GM12878 (cell line): ENCODE measurements around the gene TRMT1. TPM values are rescaled to one million over a fixed set of nuclear protein-coding genes. Genes with fewer than 3 reads are reported as not detected.
A peak's percentile ranks its signal among the peaks of the same experiment; 100 is the strongest.

Source experiments
- ATAC-seq: fragments of 200-7000 bp; cut with Tn5 transposase; 3 replicates; pipeline ENCODE4 v1.9.1; 2020; ENCODE audit warnings: mild to moderate bottlenecking, moderate library complexity
- BruUV-seq: library from RNA; stranded (reverse); fragments of 400-500 nt; replicated peaks from 2 replicates; lab custom pipeline; 2021; lab: Mats Ljungman, UMichigan
- CTCF ChIA-PET: fragments of 300-600 bp; sonication (Branson Sonifier 250); formaldehyde crosslinking; extraction: SDS; loops from one replicate; lab custom pipeline; 2021; ENCODE audit warnings: inconsistent platforms; lab: Yijun Ruan, JAX
- POLR2A ChIA-PET: fragments of 350-600 bp; formaldehyde crosslinking; extraction: SDS; loops from one replicate; lab custom pipeline; 2021; ENCODE audit warnings: inconsistent platforms; lab: Charles Lee
- RAD21 ChIA-PET: fragments of 300-600 bp; sonication (Branson Sonifier 250); formaldehyde crosslinking; loops from one replicate; lab custom pipeline; 2023; ENCODE audit warnings: antibody characterized with exemption; ENCODE audit not compliant: unreplicated experiment; lab: Charles Lee
- SMC1A ChIA-PET: fragments of 300-600 bp; sonication (Branson Sonifier 250); formaldehyde crosslinking; loops from one replicate; lab custom pipeline; 2023; ENCODE audit not compliant: unreplicated experiment, uncharacterized antibody; lab: Charles Lee
- DNase-seq: peaks from one replicate; pipeline ENCODE4 v3.0.0-alpha.2; 2011; ENCODE audit warnings: low read depth, low spot score
- FAIRE-seq: peaks from 3 replicates; lab custom pipeline; 2011; peaks lifted over from hg19 to GRCh38; lab: Jason Lieb, UNC
- H2AFZ ChIP-seq: 2 replicates; pipeline ENCODE4 v1.6.0; 2011; ENCODE audit warnings: low read depth, low read length, control low read depth; ENCODE audit not compliant: control insufficient read depth
- H3K27ac ChIP-seq: 2 replicates; pipeline ENCODE4 v1.5.1; 2011; ENCODE audit warnings: control low read depth; ENCODE audit not compliant: control insufficient read depth, insufficient read depth
- H3K27me3 ChIP-seq, 2 experiments: replicated peaks in 1 of 2; 2 replicates each; pipeline versions ENCODE4 v1.6.0 to v1.6.1; 2011; ENCODE audit warnings: low read length in 1 of 2; ENCODE audit not compliant: control insufficient read depth in 2 of 2, insufficient read depth in 2 of 2
- H3K36me3 ChIP-seq, 2 experiments: 2 replicates each; pipeline ENCODE4 v1.5.1; 2011; ENCODE audit warnings: low read length in 1 of 2; ENCODE audit not compliant: control insufficient read depth in 2 of 2, insufficient read depth in 2 of 2
- H3K4me1 ChIP-seq: 2 replicates; pipeline ENCODE4 v1.6.1; 2011; ENCODE audit warnings: mild to moderate bottlenecking, low read length, moderate library complexity, mixed read lengths; ENCODE audit not compliant: control insufficient read depth, insufficient read depth
- H3K4me2 ChIP-seq: 2 replicates; pipeline ENCODE4 v1.6.0; 2011; ENCODE audit warnings: control low read depth; ENCODE audit not compliant: control insufficient read depth, insufficient read depth
- H3K4me3 ChIP-seq: fragments of 200-600 bp; sonication (generic); 2 replicates; pipeline ENCODE4 v1.5.1; 2016
- H3K79me2 ChIP-seq: 2 replicates; pipeline ENCODE4 v1.6.0; 2011; ENCODE audit warnings: low read length; ENCODE audit not compliant: control insufficient read depth, insufficient read depth
- H3K9ac ChIP-seq: 2 replicates; pipeline ENCODE4 v1.8.0; 2011; ENCODE audit warnings: low read length, control low read depth, mixed read lengths; ENCODE audit not compliant: control insufficient read depth, insufficient read depth
- H3K9me3 ChIP-seq: replicated peaks from 3 replicates; pipeline ENCODE4 v1.5.1; 2011; ENCODE audit warnings: mild to moderate bottlenecking, low read length; ENCODE audit not compliant: control insufficient read depth, insufficient read depth
- H4K20me1 ChIP-seq: 2 replicates; pipeline ENCODE4 v1.6.0; 2011; ENCODE audit not compliant: control insufficient read depth, insufficient read depth
- BMI1 ChIP-seq: fragments of 450-650 bp; IDR thresholded peaks from 2 replicates; pipeline ENCODE4 v1.6.1; 2016; ENCODE audit warnings: mild to moderate bottlenecking, moderate library complexity, borderline replicate concordance
- BRCA1 ChIP-seq: IDR thresholded peaks from 2 replicates; pipeline ENCODE4 v1.6.1; 2011; ENCODE audit warnings: low read depth, low read length, improper control_type of control experiment
- CHD4 ChIP-seq: fragments of 200-600 bp; sonication (generic); IDR thresholded peaks from 2 replicates; pipeline ENCODE4 v1.6.1; 2016; ENCODE audit warnings: mild to moderate bottlenecking
- EZH2 ChIP-seq: IDR thresholded peaks from 2 replicates; pipeline ENCODE4 v1.6.1; 2012; ENCODE audit warnings: low read depth, mild to moderate bottlenecking, control low read depth, inconsistent platforms, low read length, borderline replicate concordance; ENCODE audit not compliant: control insufficient read depth
- KAT2A ChIP-seq: conservative IDR thresholded peaks from 2 replicates; pipeline ENCODE4 v1.6.1; 2011; ENCODE audit warnings: low read depth, low read length; ENCODE audit not compliant: control insufficient read depth
- STAT1 ChIP-seq: fragments of 450-650 bp; conservative IDR thresholded peaks from 2 replicates; pipeline ENCODE4 v1.6.1; 2014; ENCODE audit warnings: antibody characterized with exemption, mild to moderate bottlenecking
- WRNIP1 ChIP-seq: IDR thresholded peaks from 2 replicates; pipeline ENCODE4 v1.6.1; 2011; ENCODE audit warnings: low read depth, low read length, improper control_type of control experiment, borderline replicate concordance
- ZNF24 ChIP-seq: fragments of 450-650 bp; IDR thresholded peaks from 2 replicates; pipeline ENCODE4 v1.6.1; 2017; ENCODE audit warnings: antibody characterized with exemption, mild to moderate bottlenecking
- WGBS: methylation state at CpG from one replicate; pipeline ENCODE4 v1.1.6; 2016; ENCODE audit warnings: low lambda C conversion rate; ENCODE audit not compliant: insufficient replicate concordance, insufficient coverage; ENCODE audit errors: missing lambda C conversion rate; 5-methylcytosine and 5-hydroxymethylcytosine counted together
- in situ Hi-C: fragments of 300-500 bp; cut with MboI; formaldehyde crosslinking; loops from 9 replicates; pipeline ENCODE4 v1.14.3; 2018; ENCODE audit warnings: mixed read lengths
- intact Hi-C: fragments of 100-400 bp; cut with micrococcal nuclease; formaldehyde crosslinking; loops from one replicate; pipeline ENCODE4 v1.14.2; 2022; ENCODE audit not compliant: unreplicated experiment
- polyA plus RNA-seq, 11 experiments: library from polyadenylated mRNA; depleted of rRNA in 4 of 11; unstranded in 6 of 11; stranded (reverse) in 5 of 11; fragments of >200 nt; fragmentation: Nextera tagmentation in 4 of 11; fragmentation: Illumina TruSeq in 1 of 11; extraction: Ambion mirVana in 4 of 11; extraction: Trizol in 1 of 11; gene quantifications; 1 replicate in 1 of 11; 2 replicates in 10 of 11; pipeline versions ENCODE4 v1.2.1 to v1.2.3, GENCODE V29; 2011 to 2016; ENCODE audit warnings: inconsistent platforms in 2 of 11, missing spikeins in 2 of 11, low read depth in 1 of 11
- total RNA-seq, 4 experiments: library from RNA; depleted of rRNA in 3 of 4; stranded (reverse); fragments of >200 nt in 3 of 4; fragmentation: Illumina TruSeq in 1 of 4; extraction: Trizol in 1 of 4; gene quantifications; 2 replicates each; pipeline versions ENCODE4 v1.2.1 to v1.2.3, GENCODE V29; 2013 to 2021
- TF ChIP-seq, protein P1 (sequence below): fragments of 450-650 bp; IDR thresholded peaks from 2 replicates; pipeline ENCODE4 v1.6.1; 2016; ENCODE audit warnings: mild to moderate bottlenecking

Gene TRMT1
- total and polyA plus RNA-seq, 10 of the 15 experiments (the other 5 are each of a cell fraction or from before 2014, with no cell fraction given): 3.4 to 68.8 (median 34.8) TPM

DNA sequence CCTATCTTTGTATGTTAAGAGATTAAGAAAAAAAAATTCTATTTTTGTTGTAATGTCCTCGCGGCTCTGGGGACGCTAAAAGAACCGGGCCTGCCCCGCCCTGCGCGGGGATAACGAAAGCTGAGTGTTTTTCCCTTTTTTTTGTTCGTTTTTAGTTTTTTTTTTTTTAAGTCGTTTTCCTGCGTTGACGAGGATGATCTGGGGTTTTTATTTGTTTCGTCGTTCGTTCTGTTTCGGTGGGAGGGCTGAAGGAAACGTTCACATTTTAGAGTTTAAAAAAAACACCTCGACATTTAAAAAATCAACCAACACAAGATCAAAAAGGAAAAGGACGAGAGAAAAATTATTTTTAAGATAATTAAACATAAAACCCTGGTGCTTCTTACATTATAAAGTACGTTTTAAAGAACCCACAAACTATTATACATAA lies 19.5 kb downstream of the TRMT1 start:
- POLR2A ChIA-PET: no interaction called here
- Histone ChIP-seq H4K20me1 (no peaks in the 10 kb centered on the region), H3K4me2 (no peak overlapping the region), H3K27me3 (peaks cover 2 to 7% of the 10 kb centered on the region in 2 experiments), H3K79me2 (no peaks in the 10 kb centered on the region), H3K36me3 (no peaks in the 10 kb centered on the region), H3K9ac (no peak overlapping the region), H2AFZ (no peak overlapping the region), H3K4me1 (peaks cover 36% of the 10 kb centered on the region), H3K9me3 (no peaks in the 10 kb centered on the region; the same call in 2 of the 3 replicates), H3K27ac (no peak overlapping the region), H3K4me3 (no peak overlapping the region)
- TF ChIP-seq CHD4 (no peak), BMI1 (peak; percentile 96), KAT2A (no peak), EZH2 (peak; percentile 71; the same call in 1 of the 2 replicates), WRNIP1 (no peak), STAT1 (no peak), ZNF24 (no peak), BRCA1 (no peak)
- TF ChIP-seq, protein P1, sequence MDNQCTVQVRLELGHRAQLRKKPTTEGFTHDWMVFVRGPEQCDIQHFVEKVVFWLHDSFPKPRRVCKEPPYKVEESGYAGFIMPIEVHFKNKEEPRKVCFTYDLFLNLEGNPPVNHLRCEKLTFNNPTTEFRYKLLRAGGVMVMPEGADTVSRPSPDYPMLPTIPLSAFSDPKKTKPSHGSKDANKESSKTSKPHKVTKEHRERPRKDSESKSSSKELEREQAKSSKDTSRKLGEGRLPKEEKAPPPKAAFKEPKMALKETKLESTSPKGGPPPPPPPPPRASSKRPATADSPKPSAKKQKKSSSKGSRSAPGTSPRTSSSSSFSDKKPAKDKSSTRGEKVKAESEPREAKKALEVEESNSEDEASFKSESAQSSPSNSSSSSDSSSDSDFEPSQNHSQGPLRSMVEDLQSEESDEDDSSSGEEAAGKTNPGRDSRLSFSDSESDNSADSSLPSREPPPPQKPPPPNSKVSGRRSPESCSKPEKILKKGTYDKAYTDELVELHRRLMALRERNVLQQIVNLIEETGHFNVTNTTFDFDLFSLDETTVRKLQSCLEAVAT: 0 out of 2 replicates have a peak, but pooled peaks have one; percentile 34
- DNase-seq (no peak), FAIRE-seq (no peak), ATAC-seq (no peak)
- WGBS: 2% methylated on average over 19 of the region's 20 CpGs
- CTCF ChIA-PET: interaction anchor here (4.2 to 8.0 kb wide), 3 partner anchors 35 to 132 kb away, joined by 39 to 145 read pairs (median 63); no protein-coding TSS in a partner anchor
- intact Hi-C loops: loop anchor here (10.0 kb wide), 1 partner anchor 62 kb away; no protein-coding TSS in a partner anchor
- RAD21 ChIA-PET: interaction anchor here (4.5 kb wide), 1 partner anchor 119 kb away, joined by 81 read pairs; no protein-coding TSS in a partner anchor
- no TSS peak for BruUV-seq
- SMC1A ChIA-PET: interaction anchor here (4.3 kb wide), 1 partner anchor 119 kb away, joined by 48 read pairs; no protein-coding TSS in a partner anchor
- in situ Hi-C loops: loop anchor here (10.0 kb wide), 1 partner anchor 212 kb away; the partner anchor contains the start of genes DNASE2 and KLF1
